GM21786 (cell line): ENCODE data around the gene AGAP1.

Source experiments
- ATAC-seq: cut with Tn5 transposase; IDR thresholded peaks from one replicate; pipeline ENCODE4 v1.9.1; 2021; ENCODE audit not compliant: unreplicated experiment

The AGAP1 gene

GRCh38 chr2:235784788-235785187 is 290.9 kb downstream of the AGAP1 start:
- ATAC-seq, result no peak

GRCh38 chr2:235789552-235789951 is 295.7 kb downstream of the AGAP1 start:
- no peak for ATAC-seq

- ATAC-seq, result no peak
Measured at GRCh38 chr2:235793163-235793752, 299.4 kb downstream of the AGAP1 start.

- ATAC-seq, result no peak
Measured at GRCh38 chr2:235799281-235799680, 305.4 kb downstream of the AGAP1 start.

- no peak for ATAC-seq
Measured at GRCh38 chr2:235802542-235802941, 308.7 kb downstream of the AGAP1 start.

- no peak for ATAC-seq
Measured at GRCh38 chr2:235803028-235803427, 309.2 kb downstream of the AGAP1 start.

GRCh38 chr2:235804676-235805075 is 310.8 kb downstream of the AGAP1 start:
- ATAC-seq, result no peak

GRCh38 chr2:235806986-235807750 is 313.3 kb downstream of the AGAP1 start:
- no peak for ATAC-seq

- no peak for ATAC-seq
Measured at GRCh38 chr2:235808366-235808765, 314.5 kb downstream of the AGAP1 start.

GRCh38 chr2:235810252-235810651 is 316.4 kb downstream of the AGAP1 start:
- no peak for ATAC-seq

GRCh38 chr2:235810846-235811245 is 317.0 kb downstream of the AGAP1 start:
- no peak for ATAC-seq

GRCh38 chr2:235811446-235812184 is 317.8 kb downstream of the AGAP1 start:
- no peak for ATAC-seq

GRCh38 chr2:235812185-235812665 is 318.4 kb downstream of the AGAP1 start:
- ATAC-seq, result no peak

- ATAC-seq, result no peak
Measured at GRCh38 chr2:235813398-235813797, 319.6 kb downstream of the AGAP1 start.

- ATAC-seq, result no peak
Measured at GRCh38 chr2:235820571-235820970, 326.7 kb downstream of the AGAP1 start.

GRCh38 chr2:235824331-235824730 is 330.5 kb downstream of the AGAP1 start:
- ATAC-seq, result no peak

GRCh38 chr2:235825946-235826345 is 332.1 kb downstream of the AGAP1 start:
- ATAC-seq, result no peak

GRCh38 chr2:235826826-235827225 is 333.0 kb downstream of the AGAP1 start:
- no peak for ATAC-seq

GRCh38 chr2:235827585-235827992 is 333.7 kb downstream of the AGAP1 start:
- ATAC-seq, result no peak

- ATAC-seq, result no peak
Measured at GRCh38 chr2:235829726-235830125, 335.9 kb downstream of the AGAP1 start.

GRCh38 chr2:235831755-235832154 is 337.9 kb downstream of the AGAP1 start:
- ATAC-seq, result no peak

GRCh38 chr2:235832941-235833340 is 339.1 kb downstream of the AGAP1 start:
- no peak for ATAC-seq
